Effector CD8-positive, alpha-beta T cell (primary cell): ENCODE results near the gene CCDC107.
A peak's percentile ranks its signal among the peaks of the same experiment; 100 is the strongest.

ENCODE experiments used
- DNase-seq: peaks from one replicate; lab custom pipeline; 2025; lab: John Stamatoyannopoulos, UW

Gene CCDC107

GRCh38 chr9:35682520-35683315 is 24.6 kb downstream of the CCDC107 start:
- DNase-seq = no peak

GRCh38 chr9:35683323-35683722 is 25.2 kb downstream of the CCDC107 start:
- DNase-seq = no peak

DNA sequence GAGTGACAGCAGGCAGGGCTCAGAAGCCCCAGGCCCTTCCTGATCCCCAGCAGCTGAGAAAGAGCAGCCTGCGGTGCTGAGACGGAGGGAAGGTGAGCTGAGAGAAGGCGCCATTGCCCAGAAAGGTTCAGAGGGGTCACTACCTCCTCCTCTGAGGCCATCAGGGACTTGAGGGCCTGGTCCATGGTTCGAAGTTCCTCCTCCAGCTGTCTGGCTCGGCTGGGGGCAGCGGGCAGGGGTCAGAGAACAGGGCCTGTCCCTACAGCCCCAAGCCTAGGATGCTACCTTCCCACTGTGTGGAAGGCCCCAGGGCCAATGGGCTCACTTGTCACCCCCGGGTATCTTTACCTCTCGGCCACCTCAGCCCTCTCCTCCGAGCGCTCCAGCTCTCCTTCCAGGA is 26.8 kb downstream of the CCDC107 start:
- DNase-seq = no peak

DNA sequence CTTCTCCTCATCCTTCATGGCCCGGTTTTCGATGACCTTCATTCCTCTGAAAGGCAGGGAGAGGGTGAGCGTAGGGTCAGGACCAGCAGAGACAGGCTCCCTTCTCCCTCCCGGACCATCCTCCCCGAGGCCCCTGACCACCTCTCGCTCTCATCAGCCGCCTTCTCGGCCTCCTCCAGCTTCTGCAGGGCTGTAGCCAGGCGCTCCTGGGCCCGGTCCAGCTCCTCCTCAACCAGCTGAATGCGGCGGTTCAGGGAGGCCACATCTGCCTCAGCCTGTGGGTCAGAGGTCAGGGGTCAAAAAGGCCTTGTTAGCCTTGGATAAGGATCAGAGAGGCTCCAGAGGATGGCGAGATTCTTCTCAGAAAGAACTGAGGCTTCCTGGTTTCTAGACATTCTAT is 27.4 kb downstream of the CCDC107 start:
- DNase-seq = no peak

- DNase-seq = no peak
These were observed 28.4 kb downstream of the CCDC107 start for GRCh38 chr9:35686222-35687203.

- DNase-seq = no peak
These were observed 29.2 kb downstream of the CCDC107 start for GRCh38 chr9:35687306-35687705.

- DNase-seq = no peak
These were observed 30.0 kb downstream of the CCDC107 start for GRCh38 chr9:35687972-35688557.

- no peak for DNase-seq
These were observed 30.8 kb downstream of the CCDC107 start for GRCh38 chr9:35688558-35689541.

GRCh38 chr9:35689542-35690293 is 31.6 kb downstream of the CCDC107 start, which contains the start of gene TPM2:
TSS of gene TPM2 (minus strand) at chr9:35689925. CDS start at chr9:35689817, 108 bp downstream.
- no peak for DNase-seq

DNA sequence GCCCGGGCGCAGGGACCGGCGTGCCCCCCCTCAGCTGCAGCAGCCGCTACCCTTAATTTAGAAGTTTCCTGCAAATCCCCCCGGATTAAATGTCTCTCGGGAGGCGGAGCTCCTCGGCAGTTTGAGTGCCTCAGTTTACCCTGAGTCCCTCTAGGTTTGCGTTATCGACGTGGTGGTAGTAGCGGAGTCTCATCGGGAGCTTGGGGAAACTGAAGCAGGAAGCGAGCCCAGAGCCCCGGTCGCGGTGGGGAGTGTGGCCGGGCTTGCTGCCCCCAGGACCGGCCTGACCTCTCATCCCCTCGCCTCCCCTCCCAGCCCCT is 32.2 kb downstream of the CCDC107 start:
- DNase-seq = no peak

DNA sequence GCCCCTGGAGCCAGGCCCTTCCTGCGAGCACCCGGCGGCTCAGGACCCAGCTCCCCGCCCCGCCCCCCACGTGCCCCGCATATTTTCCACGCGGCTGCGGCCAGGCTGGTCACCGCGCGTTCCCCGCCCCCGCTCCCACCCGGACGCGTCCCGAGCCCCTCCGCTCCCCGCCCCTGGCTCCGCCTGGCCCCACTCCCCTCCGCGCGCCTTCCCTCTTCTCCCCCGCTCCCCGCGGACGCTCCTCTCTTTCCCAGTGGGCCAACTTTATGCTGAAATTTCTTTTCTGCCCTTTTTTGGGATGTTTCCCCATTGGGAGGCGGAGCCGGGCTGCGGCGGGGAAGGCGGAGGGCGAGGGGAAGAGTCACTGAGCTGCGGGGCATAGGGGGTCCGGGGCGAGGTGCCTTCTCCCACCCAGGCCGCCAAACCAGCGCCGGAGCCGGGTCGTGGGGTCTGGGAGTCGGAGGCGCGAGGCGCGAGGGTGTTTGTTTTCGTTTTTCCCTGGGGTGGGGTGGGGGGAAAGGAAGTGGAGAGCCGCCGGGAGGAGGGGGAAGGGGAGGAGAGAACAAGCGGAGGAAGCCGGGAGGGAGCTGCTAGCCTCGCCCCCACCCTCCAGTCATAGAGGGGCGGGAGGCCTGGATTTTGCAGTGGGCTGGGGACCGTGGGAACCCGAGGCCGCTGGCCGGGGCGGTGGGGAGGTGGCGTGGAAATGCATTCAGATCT is 32.7 kb downstream of the CCDC107 start:
- DNase-seq = peak; percentile 14

- DNase-seq = no peak
These were observed 33.2 kb downstream of the CCDC107 start for GRCh38 chr9:35691334-35691650.

DNA sequence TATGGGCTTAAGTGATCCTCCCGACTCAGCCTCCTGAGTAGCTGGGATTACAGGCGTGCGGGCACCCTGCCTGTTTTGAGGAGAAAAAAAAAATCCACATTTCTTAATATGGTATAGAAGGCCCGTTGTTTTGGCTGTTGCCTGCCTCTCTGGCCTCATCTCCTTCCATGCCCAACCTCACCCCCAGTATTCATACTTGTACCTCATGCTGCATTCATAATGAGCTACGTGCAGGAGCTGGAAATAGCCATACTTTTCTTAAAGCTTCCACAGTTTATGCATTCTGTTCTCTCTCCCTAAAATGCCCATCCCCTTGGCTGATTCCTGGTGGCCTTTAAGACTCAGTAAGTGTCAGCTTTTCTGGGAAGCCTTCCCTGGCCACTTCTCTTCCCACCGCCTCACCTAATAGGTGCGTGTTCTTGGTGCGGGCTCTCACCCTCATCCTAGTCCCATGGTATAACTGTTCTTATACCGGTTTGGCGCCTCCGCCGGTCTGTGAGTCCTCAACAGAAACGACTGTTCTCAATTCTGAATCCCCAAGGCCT is 33.7 kb downstream of the CCDC107 start:
- DNase-seq = no peak

- DNase-seq = no peak
These were observed 37.9 kb downstream of the CCDC107 start for GRCh38 chr9:35695943-35696401.

DNA sequence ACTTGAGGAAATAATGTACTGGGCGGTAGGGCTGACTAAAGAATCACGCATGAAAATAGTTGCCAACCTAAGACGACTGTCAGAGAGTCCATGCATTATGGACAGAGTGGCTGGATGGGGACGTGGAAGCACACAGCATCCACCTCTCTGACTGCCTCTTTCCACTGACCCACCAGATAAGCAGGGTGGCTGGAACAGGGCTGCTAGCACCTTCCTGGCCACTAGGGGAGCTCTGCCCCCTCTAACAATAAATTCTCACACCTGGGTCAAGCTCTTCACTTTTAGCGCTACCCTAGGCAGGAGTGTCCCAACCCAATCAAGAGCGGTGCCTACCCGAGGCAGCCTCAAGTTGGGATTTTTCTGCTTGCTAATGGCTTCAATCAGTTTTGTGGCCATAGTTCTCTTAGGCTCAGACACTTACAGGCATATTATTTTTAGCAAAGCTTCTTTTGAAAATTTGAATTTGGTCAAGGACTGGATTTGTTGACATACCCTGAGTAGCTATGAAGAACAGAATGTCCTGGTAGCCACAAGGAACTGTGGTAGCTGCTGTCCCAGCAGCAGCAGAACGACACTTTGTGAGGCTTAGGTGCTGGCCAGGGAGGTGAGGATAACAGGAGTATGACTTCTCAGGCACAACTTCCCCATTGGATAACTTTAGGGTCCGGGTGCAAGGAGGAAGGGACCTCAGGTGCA is 38.6 kb downstream of the CCDC107 start:
- DNase-seq = peak; percentile 35

- no peak for DNase-seq
These were observed 39.4 kb downstream of the CCDC107 start for GRCh38 chr9:35697486-35697885.

GRCh38 chr9:35698231-35698630 is 40.1 kb downstream of the CCDC107 start:
- no peak for DNase-seq

DNA sequence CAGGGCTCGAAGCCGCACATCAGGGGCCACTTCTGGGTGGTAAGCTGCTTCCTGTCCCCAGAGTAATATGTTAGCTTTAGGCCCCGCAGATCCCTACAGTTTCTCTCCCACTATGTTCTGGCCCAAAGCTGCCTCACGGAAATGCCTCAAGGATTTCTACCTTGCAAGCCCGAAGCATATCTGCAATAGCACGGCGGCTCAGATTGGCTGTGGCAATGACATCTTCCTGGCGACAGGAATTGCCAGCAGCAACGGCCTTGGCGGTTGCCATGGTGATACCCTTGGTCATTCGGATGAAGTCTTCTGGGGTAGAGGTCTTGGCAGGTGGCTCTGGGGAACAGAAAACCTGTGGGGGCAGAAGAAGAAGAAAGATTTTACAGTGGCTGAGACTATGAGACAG is 41.9 kb downstream of the CCDC107 start:
- DNase-seq = no peak

- no peak for DNase-seq
These were observed 42.9 kb downstream of the CCDC107 start for GRCh38 chr9:35700942-35701341.
